Spinal cord (tissue), 10 donors: ENCODE results near the gene CCNJL. TPM values are rescaled to one million over a fixed set of nuclear protein-coding genes. Genes with fewer than 3 reads are reported as not detected.
A peak's percentile ranks its signal among the peaks of the same experiment; 100 is the strongest.

ENCODE experiments used
- DNase-seq, 6 donors: peaks; one replicate each; pipeline versions ENCODE4 v3.0.0 to v3.0.0-alpha.2; 2013 to 2015; ENCODE audit warnings: low spot score in 6 of 6, low read depth in 4 of 6
- H3K27ac ChIP-seq: one replicate; pipeline ENCODE4 v1.5.1; 2013; ENCODE audit warnings: low read depth, low read length, control low read depth
- H3K27me3 ChIP-seq: one replicate; pipeline ENCODE4 v1.6.1; 2013; ENCODE audit warnings: low read length; ENCODE audit not compliant: control insufficient read depth, insufficient read depth
- H3K36me3 ChIP-seq: one replicate; pipeline ENCODE4 v1.6.1; 2013; ENCODE audit warnings: low read length; ENCODE audit not compliant: control insufficient read depth, insufficient read depth
- H3K4me1 ChIP-seq: one replicate; pipeline ENCODE4 v1.6.1; 2013; ENCODE audit warnings: low read length; ENCODE audit not compliant: control insufficient read depth, insufficient read depth
- H3K4me3 ChIP-seq: one replicate; pipeline ENCODE4 v1.5.1; 2013; ENCODE audit warnings: low read depth, low read length, control low read depth
- H3K9me3 ChIP-seq: one replicate; pipeline ENCODE4 v1.6.1; 2013; ENCODE audit warnings: low read length; ENCODE audit not compliant: control insufficient read depth, insufficient read depth
- WGBS: methylation state at CpG from one replicate; pipeline ENCODE4 v1.1.5; 2013; ENCODE audit warnings: missing lambda C conversion rate; ENCODE audit not compliant: insufficient coverage; 5-methylcytosine and 5-hydroxymethylcytosine counted together
- polyA plus RNA-seq, 2 donors: library from polyadenylated mRNA; unstranded; fragments of 120-200 nt; gene quantifications; one replicate each; pipeline ENCODE4 v1.2.1, GENCODE V29; 2013; ENCODE audit not compliant: insufficient read length in 2 of 2
- small RNA-seq: library from RNA; depleted of rRNA; stranded (forward); fragments of <200 nt; gene quantifications from one replicate; pipeline ENCODE3, GENCODE V24; 2014; ENCODE audit warnings: low replicate concordance
- total RNA-seq, 2 donors: library from RNA; depleted of rRNA in 1 of 2; stranded (reverse); fragments of 120-200 nt in 1 of 2; fragments of >200 nt in 1 of 2; gene quantifications; one replicate each; pipeline versions ENCODE4 v1.2.3 to v1.2.4, GENCODE V29; 2013 to 2014
- donor health status: healthy.

CCNJL gene
- total and polyA plus RNA-seq, 4 donors, result 2.1 to 7.9 (median 5.9) TPM

DNA sequence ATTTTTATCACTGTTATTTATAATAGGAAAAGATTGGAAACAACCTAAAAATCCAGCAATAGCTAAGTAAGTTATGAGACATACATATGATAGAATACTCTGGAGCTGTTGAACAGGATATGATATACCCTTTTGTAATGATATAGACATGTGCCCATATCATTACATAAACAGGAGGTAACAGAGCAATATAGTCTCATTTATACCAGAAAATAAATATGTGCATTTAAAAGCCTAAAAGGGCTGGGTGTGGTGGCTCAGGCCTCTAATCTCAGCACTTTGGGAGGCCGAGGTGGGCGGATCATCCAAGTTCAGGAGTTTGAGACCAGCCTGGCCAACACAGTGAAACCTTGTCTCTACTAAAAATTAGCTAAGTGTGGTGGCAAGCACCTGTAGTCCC lies 85.4 kb downstream of the CCNJL start:
- no peaks in the 10 kb centered on the region for H3K9me3 ChIP-seq
- no peak for DNase-seq
- no peak overlapping the region for H3K4me3 ChIP-seq
- 90% methylated on average over 2 of the region's 2 CpGs for WGBS
- H3K4me1 ChIP-seq, result no peaks in the 10 kb centered on the region
- no peaks in the 10 kb centered on the region for H3K36me3 ChIP-seq
- no peaks in the 10 kb centered on the region for H3K27me3 ChIP-seq
- H3K27ac ChIP-seq, result no peak overlapping the region

DNA sequence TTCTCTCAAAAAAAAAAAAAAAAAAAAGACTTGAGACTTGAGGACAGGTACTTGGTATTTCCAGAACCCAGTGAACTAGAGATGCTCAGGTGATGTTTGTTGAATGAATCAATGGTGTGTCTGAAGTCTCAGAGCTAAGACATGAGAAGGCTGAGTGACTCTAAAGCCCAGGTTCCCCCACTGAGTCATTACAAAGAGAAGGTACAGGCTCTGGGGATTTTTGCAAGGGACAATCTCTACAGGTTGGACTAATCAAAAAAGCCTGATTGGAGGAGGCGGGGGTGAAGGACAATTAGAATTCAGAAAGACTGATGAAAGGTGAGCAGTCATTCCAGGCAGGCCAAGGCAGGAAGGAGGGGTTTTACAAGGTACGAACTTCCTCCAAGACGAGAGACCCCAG lies 91.3 kb downstream of the CCNJL start:
- no peaks in the 10 kb centered on the region for H3K36me3 ChIP-seq
- H3K9me3 ChIP-seq, result no peaks in the 10 kb centered on the region
- H3K4me1 ChIP-seq, result no peaks in the 10 kb centered on the region
- H3K4me3 ChIP-seq, result no peak overlapping the region
- no peak for DNase-seq
- no peak overlapping the region for H3K27ac ChIP-seq
- WGBS, result 92% methylated on average over 1 of the region's 3 CpGs
- H3K27me3 ChIP-seq, result no peaks in the 10 kb centered on the region

DNA sequence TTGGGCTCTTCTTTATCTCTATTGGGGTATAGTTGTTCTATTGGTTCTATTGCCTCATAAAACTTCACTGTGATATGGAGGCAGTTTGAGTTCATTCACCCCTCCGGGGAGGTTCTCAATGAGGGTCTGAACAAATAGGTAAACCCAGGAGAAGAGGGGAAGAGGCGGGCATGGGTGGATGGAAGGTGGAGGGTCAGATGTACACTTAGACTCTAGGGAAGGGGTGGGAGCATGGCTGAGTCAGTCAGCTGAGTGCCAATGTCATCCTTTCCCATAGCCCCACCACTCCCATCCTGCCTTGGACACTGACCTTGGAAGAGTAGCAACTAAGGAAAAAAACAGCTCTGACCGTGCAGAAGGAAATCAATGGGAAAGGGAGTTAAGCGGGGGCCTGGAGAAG lies 93.0 kb downstream of the CCNJL start:
- Histone ChIP-seq H3K27ac (no peak overlapping the region), H3K36me3 (no peaks in the 10 kb centered on the region), H3K4me1 (no peaks in the 10 kb centered on the region), H3K4me3 (no peak overlapping the region), H3K9me3 (no peaks in the 10 kb centered on the region), H3K27me3 (no peaks in the 10 kb centered on the region)
- no peak for DNase-seq
- 90% methylated on average over 2 of the region's 4 CpGs for WGBS

DNA sequence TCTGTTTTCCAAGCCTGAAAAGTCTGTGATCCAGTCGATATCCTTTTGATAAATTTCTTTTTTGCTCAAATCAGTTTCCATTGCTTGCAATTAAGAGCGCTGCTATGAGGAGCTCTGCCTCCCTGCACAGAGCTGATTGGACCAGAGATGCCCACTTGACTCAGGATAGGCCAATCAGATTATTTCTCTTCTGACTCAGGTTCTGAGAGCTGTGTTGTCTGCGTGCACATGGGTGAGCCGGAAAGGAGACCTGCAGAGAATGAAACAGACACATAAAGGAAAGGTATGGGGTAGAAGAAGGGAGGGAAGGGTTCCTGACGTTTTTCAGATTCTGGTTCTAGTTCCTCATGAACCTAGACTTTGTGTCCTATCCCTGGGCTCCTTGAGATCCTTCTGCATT lies 98.8 kb downstream of the CCNJL start:
- DNase-seq, result peak in 1 of 6 donors; percentile 25
- H3K36me3 ChIP-seq, result no peaks in the 10 kb centered on the region
- H3K4me1 ChIP-seq, result no peaks in the 10 kb centered on the region
- 82% methylated on average over 5 of the region's 5 CpGs for WGBS
- no peaks in the 10 kb centered on the region for H3K27me3 ChIP-seq
- H3K27ac ChIP-seq, result no peak overlapping the region
- no peaks in the 10 kb centered on the region for H3K9me3 ChIP-seq
- H3K4me3 ChIP-seq, result no peak overlapping the region

DNA sequence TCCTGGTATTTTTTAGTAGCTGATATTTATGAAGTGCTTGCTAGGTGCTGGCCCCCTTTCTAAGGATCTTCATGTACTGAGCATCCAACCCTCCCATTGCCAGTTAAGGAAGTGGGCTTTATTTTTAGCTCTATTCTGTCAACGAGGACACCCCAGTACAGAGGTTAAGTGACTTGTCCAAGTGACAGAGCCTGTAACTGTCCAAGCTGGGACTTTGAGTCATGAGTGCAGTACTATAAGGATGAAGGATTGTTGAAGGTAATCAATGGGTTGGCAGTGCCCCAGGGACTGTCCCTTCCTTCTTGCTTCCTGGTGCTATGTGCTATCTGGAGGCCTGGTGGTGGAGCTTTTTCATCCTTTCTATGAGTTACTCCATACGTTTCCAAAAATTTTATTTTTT lies 101.0 kb downstream of the CCNJL start:
- WGBS, result 57% methylated on average over 1 of the region's 2 CpGs

DNA sequence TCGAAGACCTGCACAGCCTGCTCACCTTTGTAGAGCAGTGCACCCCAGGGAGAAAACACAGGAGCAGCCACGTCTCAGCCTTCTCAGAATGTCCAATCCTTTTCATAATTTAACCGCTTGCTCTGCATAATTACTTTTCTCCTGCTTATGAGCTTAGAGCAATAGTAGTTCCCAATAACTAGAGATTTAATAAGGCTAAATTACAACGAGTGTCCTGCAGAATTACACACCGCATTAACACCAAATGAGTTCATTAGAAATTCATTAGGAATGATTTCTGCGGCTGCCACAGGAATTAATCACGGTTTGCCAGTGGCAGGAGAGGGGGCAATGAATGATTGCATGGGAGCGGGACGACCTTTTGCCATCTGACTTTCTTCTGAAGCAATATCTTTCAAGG lies 101.8 kb downstream of the CCNJL start:
- peak in 1 of 6 donors; percentile 79 for DNase-seq
- Histone ChIP-seq H3K4me3 (no peak overlapping the region), H3K27me3 (no peaks in the 10 kb centered on the region), H3K9me3 (no peaks in the 10 kb centered on the region), H3K36me3 (no peaks in the 10 kb centered on the region), H3K27ac (no peak overlapping the region), H3K4me1 (no peaks in the 10 kb centered on the region)
- WGBS, result 51% methylated on average over 4 of the region's 9 CpGs

More for the DNA sequence above, 101.0 kb downstream of the CCNJL start:
- no peaks in the 10 kb centered on the region for H3K4me1 ChIP-seq
- DNase-seq, result no peak
- H3K27me3 ChIP-seq, result no peaks in the 10 kb centered on the region
- H3K4me3 ChIP-seq, result no peak overlapping the region
- H3K36me3 ChIP-seq, result no peaks in the 10 kb centered on the region
- no peaks in the 10 kb centered on the region for H3K9me3 ChIP-seq
- no peak overlapping the region for H3K27ac ChIP-seq

DNA sequence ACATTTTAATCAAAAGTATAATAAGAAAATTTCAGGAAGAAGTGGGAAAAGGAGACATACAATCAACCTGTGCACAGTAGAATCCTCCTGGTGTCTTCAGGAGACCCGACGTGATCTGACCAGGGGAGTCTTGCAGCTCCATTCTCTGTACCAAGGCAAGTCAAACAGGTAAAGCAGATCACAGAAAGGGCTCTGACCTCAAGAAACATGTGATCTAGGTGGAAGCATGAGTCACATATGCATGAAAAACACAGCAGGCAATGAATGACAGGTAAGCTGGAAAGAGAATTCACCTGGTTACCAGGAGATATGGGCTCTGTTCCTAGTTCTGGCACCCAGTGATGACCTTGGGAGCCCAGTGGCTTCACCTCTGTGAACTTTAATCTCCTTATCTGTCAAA lies 102.4 kb downstream of the CCNJL start:
- WGBS, result 92% methylated on average over 2 of the region's 2 CpGs
- Histone ChIP-seq H3K4me3 (no peak overlapping the region), H3K9me3 (no peaks in the 10 kb centered on the region), H3K27me3 (no peaks in the 10 kb centered on the region), H3K27ac (no peak overlapping the region), H3K36me3 (no peaks in the 10 kb centered on the region), H3K4me1 (no peaks in the 10 kb centered on the region)
- no peak for DNase-seq

DNA sequence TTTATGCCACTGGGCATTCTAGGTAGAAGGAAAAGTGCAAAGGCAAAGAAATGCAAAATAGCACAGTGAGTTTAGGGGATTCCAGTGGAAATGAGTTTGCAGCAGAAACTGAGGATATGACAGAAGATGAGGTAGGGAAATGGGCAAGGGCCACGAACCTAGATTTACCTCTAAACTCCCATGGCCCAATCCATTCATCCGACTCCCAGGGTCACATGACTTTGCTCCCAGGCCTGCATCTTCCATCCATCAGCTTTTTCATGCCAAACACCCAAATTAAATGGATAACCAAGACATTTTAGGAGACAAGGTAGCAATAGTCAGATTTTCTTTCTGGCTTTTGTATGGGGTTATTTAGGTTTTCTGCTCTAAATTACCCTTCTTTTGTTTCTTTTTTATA lies 105.3 kb downstream of the CCNJL start:
- no CpG with 5 or more reads among the region's 2 CpGs for WGBS
- Histone ChIP-seq H3K9me3 (no peaks in the 10 kb centered on the region), H3K4me1 (no peaks in the 10 kb centered on the region), H3K4me3 (no peak overlapping the region), H3K36me3 (no peaks in the 10 kb centered on the region), H3K27ac (no peak overlapping the region), H3K27me3 (no peaks in the 10 kb centered on the region)
- no peak for DNase-seq

Small RNA genes within 50 kb of the gene (small RNA-seq; reads per million reads assigned to genes)
- gene AC112191.3, result not detected

Other genes starting within 250 kb of the CCNJL start
- 10 to 100 TPM; 34.0 to 34.8 TPM for gene PWWP2A, start 193.1 kb downstream of the CCNJL start, total RNA-seq
- gene PWWP2A, start 193.1 kb downstream of the CCNJL start, polyA plus RNA-seq, result 10 to 100 TPM; 22.6 to 23.9 TPM
- gene FABP6, start 83.1 kb downstream of the CCNJL start, total RNA-seq, result 1 to 10 TPM; 2.8 TPM
- gene FABP6, start 83.1 kb downstream of the CCNJL start, polyA plus RNA-seq, result 1 to 10 TPM; 4.9 to 6.4 TPM
- gene C1QTNF2, start 58.1 kb upstream of the CCNJL start, total RNA-seq, result 1 to 10 TPM; 5.1 to 6.2 TPM
- gene C1QTNF2, start 58.1 kb upstream of the CCNJL start, polyA plus RNA-seq, result 1 to 10 TPM; 3.0 to 5.6 TPM
- gene FAM200C, start 87.5 kb upstream of the CCNJL start, total RNA-seq, result 10 to 100 TPM; 15.5 to 22.8 TPM
- 10 to 100 TPM; 13.3 to 13.9 TPM for gene FAM200C, start 87.5 kb upstream of the CCNJL start, polyA plus RNA-seq
- 10 to 100 TPM; 37.0 to 44.7 TPM for gene SLU7, start 106.5 kb upstream of the CCNJL start, total RNA-seq
- gene SLU7, start 106.5 kb upstream of the CCNJL start, polyA plus RNA-seq, result 10 to 100 TPM; 39.7 to 45.8 TPM
- gene PTTG1, start 109.3 kb upstream of the CCNJL start, total RNA-seq, result 10 to 100 TPM; 36.9 to 53.8 TPM
- 10 to 100 TPM; 40.2 to 41.6 TPM for gene PTTG1, start 109.3 kb upstream of the CCNJL start, polyA plus RNA-seq